Measurements from ENCODE around the gene USP43. TPM values are rescaled to one million over a fixed set of nuclear protein-coding genes. Genes with fewer than 3 reads are reported as not detected.

Gene USP43
- total and polyA plus RNA-seq, 3 experiments from 2014 or later: 0.22 to 0.31 (median 0.24) TPM

DNA sequence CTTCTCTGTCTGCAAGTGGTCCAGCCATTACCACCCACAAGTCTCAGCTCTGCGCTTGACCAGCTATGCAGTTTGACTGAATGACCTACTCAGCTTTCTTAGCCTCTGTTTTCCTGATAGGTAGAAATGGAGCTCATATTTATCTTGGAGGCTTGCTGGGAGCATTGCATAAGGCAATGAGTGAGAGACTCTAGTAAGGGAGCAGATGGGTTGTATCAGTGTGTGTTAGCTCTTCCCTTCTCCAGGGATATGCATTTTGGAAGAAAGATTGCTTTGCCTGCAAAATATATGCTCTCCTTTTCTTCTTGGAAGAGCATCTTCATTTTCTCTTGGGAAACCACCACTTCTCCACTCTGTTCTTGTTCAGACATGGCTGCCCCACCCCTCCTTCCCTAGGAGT, 120.0 kb downstream of the USP43 start:
- ChIA-PET CTCF (no interaction called here), POLR2A (no interaction called here)
- Mint-ChIP-seq H3K36me3 (no peaks in the 10 kb centered on the region), H3K27me3 (peaks cover 16 to 29% of the 10 kb centered on the region in 2 donors), H3K27ac (no peak overlapping the region), H3K4me3 (no peak overlapping the region), H3K4me1 (peaks cover 0 to 2% (median 0%) of the 10 kb centered on the region in 3 donors), H3K9me3 (no peaks in the 10 kb centered on the region)
- Histone ChIP-seq H3K27me3 (ENCODE audit: insufficient read depth, low read length, poor library complexity, severe bottlenecking) (no peaks in the 10 kb centered on the region), H3K9me3 (ENCODE audit: low read length) (no peaks in the 10 kb centered on the region), H3K4me1 (ENCODE audit: insufficient read depth, low read length) (no peaks in the 10 kb centered on the region), H3K36me3 (ENCODE audit: insufficient read depth, low read length) (no peaks in the 10 kb centered on the region), H3K4me3 (ENCODE audit: low read length) (no peak overlapping the region), H3K27ac (ENCODE audit: low read depth, low read length) (no peak overlapping the region)
- no peak for DNase-seq

DNA sequence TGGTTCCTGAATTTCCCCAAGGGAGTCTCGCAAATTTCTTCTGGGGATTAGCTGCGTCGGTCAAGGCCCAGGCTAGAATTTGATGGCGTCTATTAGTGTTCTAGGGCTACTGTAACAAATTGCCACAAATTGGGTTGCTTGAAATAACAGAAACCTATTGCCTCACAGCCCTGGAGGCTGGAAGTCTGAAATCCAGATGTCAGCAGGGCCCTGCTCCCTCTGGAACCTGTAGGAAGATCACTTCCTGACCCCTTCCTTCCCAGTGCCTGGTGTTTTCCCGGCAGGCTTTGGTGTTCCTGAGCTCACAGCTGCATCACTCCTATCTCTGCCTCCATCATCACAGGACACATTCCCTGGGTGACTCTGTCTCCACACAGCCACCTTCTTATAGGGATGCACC, 121.7 kb downstream of the USP43 start:
- CTCF ChIA-PET: no interaction called here
- POLR2A ChIA-PET: no interaction called here
- no peaks in the 10 kb centered on the region for H3K4me1 ChIP-seq (ENCODE audit: insufficient read depth, low read length)
- no peak overlapping the region for H3K27ac ChIP-seq (ENCODE audit: low read depth, low read length)
- no peak overlapping the region for H3K4me3 ChIP-seq (ENCODE audit: low read length)
- Mint-ChIP-seq H3K27ac (no peak overlapping the region), H3K4me1 (peaks cover 0 to 2% (median 0%) of the 10 kb centered on the region in 3 donors), H3K4me3 (no peak overlapping the region), H3K9me3 (no peaks in the 10 kb centered on the region), H3K36me3 (no peaks in the 10 kb centered on the region), H3K27me3 (peaks cover 14 to 24% of the 10 kb centered on the region in 2 donors)
- no peaks in the 10 kb centered on the region for H3K9me3 ChIP-seq (ENCODE audit: low read length)
- no peaks in the 10 kb centered on the region for H3K36me3 ChIP-seq (ENCODE audit: insufficient read depth, low read length)
- DNase-seq: no peak
- no peaks in the 10 kb centered on the region for H3K27me3 ChIP-seq (ENCODE audit: insufficient read depth, low read length, poor library complexity, severe bottlenecking)

DNA sequence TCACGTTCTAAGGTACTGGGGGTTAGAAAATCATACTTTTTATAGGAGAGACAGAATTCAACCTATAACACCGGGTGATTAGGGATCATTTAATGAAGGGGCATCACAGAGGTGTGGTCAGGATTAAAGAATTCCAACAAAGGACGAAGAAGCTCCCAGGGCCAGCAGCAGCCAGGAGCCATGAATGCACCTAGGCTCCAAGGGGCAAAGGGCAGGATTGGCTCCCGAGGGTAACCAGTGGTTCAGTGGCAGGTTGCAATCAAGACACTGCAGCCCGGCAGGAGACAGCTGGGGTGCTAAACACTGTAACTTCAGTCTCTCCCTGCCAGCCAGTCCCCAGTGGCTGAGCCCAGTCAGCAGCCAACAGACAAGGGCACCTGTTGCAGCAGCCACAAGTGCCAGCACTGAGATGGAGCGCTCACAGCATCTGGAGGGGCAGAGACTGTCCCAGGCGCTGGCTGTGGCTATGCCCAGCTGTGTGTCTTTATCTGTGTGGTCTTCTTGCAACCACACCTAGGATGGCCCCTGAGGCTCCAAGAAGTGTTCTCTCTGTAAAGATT, 122.2 kb downstream of the USP43 start:
- Mint-ChIP-seq H3K9me3 (no peaks in the 10 kb centered on the region), H3K27ac (no peak overlapping the region), H3K4me1 (peaks cover 0 to 2% (median 0%) of the 10 kb centered on the region in 3 donors), H3K4me3 (no peak overlapping the region), H3K27me3 (peaks cover 13 to 21% of the 10 kb centered on the region in 2 donors), H3K36me3 (no peaks in the 10 kb centered on the region)
- H3K27me3 ChIP-seq (ENCODE audit: insufficient read depth, low read length, poor library complexity, severe bottlenecking): no peaks in the 10 kb centered on the region
- no peak for DNase-seq
- ChIA-PET POLR2A (no interaction called here), CTCF (no interaction called here)
- no peak overlapping the region for H3K27ac ChIP-seq (ENCODE audit: low read depth, low read length)
- H3K9me3 ChIP-seq (ENCODE audit: low read length): no peaks in the 10 kb centered on the region
- no peaks in the 10 kb centered on the region for H3K4me1 ChIP-seq (ENCODE audit: insufficient read depth, low read length)
- no peak overlapping the region for H3K4me3 ChIP-seq (ENCODE audit: low read length)
- no peaks in the 10 kb centered on the region for H3K36me3 ChIP-seq (ENCODE audit: insufficient read depth, low read length)

DNA sequence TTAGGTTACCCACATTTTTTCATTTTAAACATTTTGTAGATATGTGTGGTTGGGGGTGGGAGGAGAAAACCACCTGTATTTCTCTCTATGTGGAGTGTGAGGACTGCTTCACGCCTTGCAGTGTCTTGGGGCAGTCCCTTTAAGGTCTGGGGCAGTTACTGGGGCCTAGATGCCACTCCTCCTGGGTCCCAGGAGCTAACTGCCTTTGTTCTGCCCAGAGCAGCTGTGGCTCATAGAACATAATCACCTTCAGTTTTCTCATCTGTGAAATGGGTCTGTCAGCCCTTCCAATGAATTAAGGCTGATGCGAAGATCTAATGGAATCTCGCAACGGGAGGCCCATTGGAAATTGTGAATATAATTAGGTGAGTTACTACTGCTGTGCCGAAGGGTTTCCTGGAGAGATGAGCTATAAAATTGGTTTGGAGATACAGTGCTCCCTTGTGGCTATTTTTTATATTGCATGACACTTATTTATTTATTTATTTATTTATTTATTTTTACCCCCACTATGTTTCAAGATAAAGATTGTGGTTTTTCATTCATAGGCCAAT, 123.1 kb downstream of the USP43 start:
- Histone ChIP-seq H3K4me3 (ENCODE audit: low read length) (no peak overlapping the region), H3K27ac (ENCODE audit: low read depth, low read length) (no peak overlapping the region)

DNA sequence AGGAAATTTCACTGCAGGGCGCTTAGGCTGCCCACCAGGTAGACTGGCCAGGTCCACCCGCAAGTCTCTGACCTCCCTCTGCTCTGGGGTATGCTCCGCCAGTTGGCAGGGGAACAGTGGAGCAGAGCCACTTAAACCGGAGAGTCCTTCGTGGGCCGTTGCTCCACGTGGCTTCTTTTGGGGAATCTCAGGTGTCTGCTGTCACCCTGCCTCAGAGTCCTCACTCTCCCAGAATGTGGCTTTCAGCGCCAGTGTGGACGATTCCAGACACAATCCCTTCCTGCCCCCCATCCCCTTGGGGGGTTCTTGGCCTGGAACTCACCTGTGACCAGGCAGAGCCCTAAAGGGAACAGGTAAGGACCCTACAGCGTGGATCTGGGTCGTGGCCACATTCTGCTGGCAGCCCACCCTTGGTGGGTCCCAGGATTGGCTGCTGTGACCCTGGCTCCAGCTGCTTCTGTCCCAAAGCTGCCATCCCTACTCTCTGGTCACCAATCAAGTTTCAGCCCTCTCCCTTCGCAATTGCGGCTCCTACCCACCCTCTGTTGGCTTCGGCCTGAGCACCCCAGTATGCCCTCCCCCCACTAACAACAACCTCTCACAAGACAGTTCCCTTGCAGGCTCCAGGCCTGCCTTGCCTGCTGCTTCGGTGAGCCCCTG, 123.8 kb downstream of the USP43 start:
- no peak overlapping the region for H3K4me3 Mint-ChIP-seq
- POLR2A ChIA-PET: no interaction called here
- H3K36me3 ChIP-seq (ENCODE audit: insufficient read depth, low read length): no peaks in the 10 kb centered on the region
- no peaks in the 10 kb centered on the region for H3K36me3 Mint-ChIP-seq
- H3K27ac Mint-ChIP-seq: no peak overlapping the region
- H3K4me3 ChIP-seq (ENCODE audit: low read length): no peak overlapping the region
- H3K4me1 Mint-ChIP-seq: peaks cover 0 to 2% (median 0%) of the 10 kb centered on the region in 3 donors
- no peaks in the 10 kb centered on the region for H3K27me3 ChIP-seq (ENCODE audit: insufficient read depth, low read length, poor library complexity, severe bottlenecking)
- no peaks in the 10 kb centered on the region for H3K9me3 Mint-ChIP-seq
- H3K9me3 ChIP-seq (ENCODE audit: low read length): no peaks in the 10 kb centered on the region
- H3K27me3 Mint-ChIP-seq: peaks cover 13 to 20% of the 10 kb centered on the region in 2 donors
- no peak for DNase-seq
- H3K4me1 ChIP-seq (ENCODE audit: insufficient read depth, low read length): no peaks in the 10 kb centered on the region
- H3K27ac ChIP-seq (ENCODE audit: low read depth, low read length): no peak overlapping the region
- CTCF ChIA-PET: interaction anchor here (1.1 kb wide), 1 partner anchor 15 kb away, joined by 4 read pairs; no protein-coding TSS in a partner anchor

More for the DNA sequence above, 123.1 kb downstream of the USP43 start:
- H3K4me1 Mint-ChIP-seq: peaks cover 0 to 2% (median 0%) of the 10 kb centered on the region in 3 donors
- no peak overlapping the region for H3K4me3 Mint-ChIP-seq
- H3K9me3 Mint-ChIP-seq: no peaks in the 10 kb centered on the region
- peaks cover 13 to 20% of the 10 kb centered on the region in 2 donors for H3K27me3 Mint-ChIP-seq
- ChIA-PET POLR2A (no interaction called here), CTCF (interaction anchor here (1.1 kb wide), 1 partner anchor 14 kb away, joined by 4 read pairs; no protein-coding TSS in a partner anchor)
- H3K27ac Mint-ChIP-seq: no peak overlapping the region
- no peak for DNase-seq
- Histone ChIP-seq H3K9me3 (ENCODE audit: low read length) (no peaks in the 10 kb centered on the region), H3K4me1 (ENCODE audit: insufficient read depth, low read length) (no peaks in the 10 kb centered on the region), H3K27me3 (ENCODE audit: insufficient read depth, low read length, poor library complexity, severe bottlenecking) (no peaks in the 10 kb centered on the region), H3K36me3 (ENCODE audit: insufficient read depth, low read length) (no peaks in the 10 kb centered on the region)
- H3K36me3 Mint-ChIP-seq: no peaks in the 10 kb centered on the region

DNA sequence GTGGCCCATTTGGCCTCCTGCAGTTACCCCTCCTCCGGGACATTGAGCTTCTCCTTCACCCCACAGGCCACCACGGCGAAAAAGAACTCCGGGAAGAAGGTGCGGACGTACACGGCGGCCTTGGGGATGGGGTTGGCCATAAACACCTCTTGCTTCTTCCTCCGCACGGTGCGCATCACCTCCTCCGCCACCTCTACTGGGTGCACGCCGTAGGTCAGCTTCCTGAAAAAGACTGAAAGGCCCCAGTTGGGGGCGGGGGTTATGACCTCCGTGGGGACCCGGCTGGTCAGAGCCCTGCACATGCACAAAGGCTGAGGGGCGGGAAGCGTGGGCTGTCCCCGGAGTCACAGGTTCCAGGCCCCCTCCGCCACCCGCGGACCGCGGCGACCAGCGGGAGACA, 126.1 kb downstream of the USP43 start:
- no peaks in the 10 kb centered on the region for H3K4me1 ChIP-seq (ENCODE audit: insufficient read depth, low read length)
- H3K4me3 Mint-ChIP-seq: no peak overlapping the region
- no peak overlapping the region for H3K4me3 ChIP-seq (ENCODE audit: low read length)
- no peaks in the 10 kb centered on the region for H3K9me3 ChIP-seq (ENCODE audit: low read length)
- no peaks in the 10 kb centered on the region for H3K27me3 ChIP-seq (ENCODE audit: insufficient read depth, low read length, poor library complexity, severe bottlenecking)
- H3K27ac ChIP-seq (ENCODE audit: low read depth, low read length): no peak overlapping the region
- POLR2A ChIA-PET: no interaction called here
- H3K36me3 Mint-ChIP-seq: no peaks in the 10 kb centered on the region
- no peaks in the 10 kb centered on the region for H3K9me3 Mint-ChIP-seq
- no peak overlapping the region for H3K27ac Mint-ChIP-seq
- peaks cover 9 to 18% of the 10 kb centered on the region in 2 donors for H3K27me3 Mint-ChIP-seq
- CTCF ChIA-PET: no interaction called here
- no peaks in the 10 kb centered on the region for H3K36me3 ChIP-seq (ENCODE audit: insufficient read depth, low read length)
- H3K4me1 Mint-ChIP-seq: peaks cover 0 to 2% (median 0%) of the 10 kb centered on the region in 3 donors
- DNase-seq: no peak

DNA sequence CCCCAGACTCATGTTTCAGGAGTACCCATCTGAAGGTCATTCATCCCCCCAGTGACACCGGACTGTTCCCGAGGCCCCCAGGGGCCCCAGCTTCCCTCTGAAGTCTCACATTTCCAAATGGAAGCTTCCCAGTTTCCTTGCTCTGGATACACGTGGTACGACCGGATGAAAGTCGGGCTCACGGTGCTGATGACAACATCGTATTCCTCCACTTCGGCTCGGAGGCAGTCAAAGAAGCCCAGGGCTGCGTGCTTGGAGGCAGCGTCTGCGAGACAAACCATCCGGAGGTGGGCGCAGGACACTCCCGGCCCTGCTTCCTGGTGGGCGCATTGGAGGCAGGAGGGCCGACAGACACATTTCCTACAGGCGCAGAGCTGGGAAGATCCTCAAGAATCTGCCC, 127.3 kb downstream of the USP43 start:
- no peak overlapping the region for H3K4me3 Mint-ChIP-seq
- DNase-seq: no peak
- Histone ChIP-seq H3K9me3 (ENCODE audit: low read length) (no peaks in the 10 kb centered on the region), H3K27ac (ENCODE audit: low read depth, low read length) (no peak overlapping the region), H3K4me3 (ENCODE audit: low read length) (no peak overlapping the region), H3K27me3 (ENCODE audit: insufficient read depth, low read length, poor library complexity, severe bottlenecking) (no peaks in the 10 kb centered on the region), H3K36me3 (ENCODE audit: insufficient read depth, low read length) (no peaks in the 10 kb centered on the region), H3K4me1 (ENCODE audit: insufficient read depth, low read length) (no peaks in the 10 kb centered on the region)
- ChIA-PET CTCF (no interaction called here), POLR2A (no interaction called here)
- peaks cover 0 to 2% (median 0%) of the 10 kb centered on the region in 3 donors for H3K4me1 Mint-ChIP-seq
- no peak overlapping the region for H3K27ac Mint-ChIP-seq
- H3K27me3 Mint-ChIP-seq: peaks cover 6 to 20% of the 10 kb centered on the region in 2 donors
- H3K9me3 Mint-ChIP-seq: no peaks in the 10 kb centered on the region
- H3K36me3 Mint-ChIP-seq: no peaks in the 10 kb centered on the region

DNA sequence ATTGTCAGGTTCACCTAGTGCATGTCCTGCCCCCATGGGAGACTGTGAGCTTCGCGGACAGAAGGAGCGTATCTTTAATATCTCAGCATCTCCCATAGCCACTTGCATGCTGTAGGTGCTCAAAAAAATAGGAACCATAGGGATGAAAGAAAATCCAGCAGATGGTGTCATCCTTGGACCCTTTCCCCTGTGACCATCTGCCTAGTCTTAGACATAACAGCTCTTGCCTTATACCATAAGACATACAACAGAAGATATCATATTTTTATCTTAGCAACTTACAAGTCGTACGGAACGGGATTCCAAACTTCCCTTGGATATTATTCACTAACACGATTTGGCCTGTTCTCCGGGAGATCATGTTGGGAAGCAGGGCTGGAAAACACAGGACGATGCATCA, 131.6 kb downstream of the USP43 start:
- no peaks in the 10 kb centered on the region for H3K27me3 ChIP-seq (ENCODE audit: insufficient read depth, low read length, poor library complexity, severe bottlenecking)
- Mint-ChIP-seq H3K36me3 (no peaks in the 10 kb centered on the region), H3K9me3 (peaks cover 0 to 5% (median 0%) of the 10 kb centered on the region in 5 donors), H3K27ac (no peak overlapping the region), H3K4me3 (no peak overlapping the region), H3K4me1 (no peaks in the 10 kb centered on the region), H3K27me3 (peaks cover 10 to 25% of the 10 kb centered on the region in 2 donors)
- no peak overlapping the region for H3K4me3 ChIP-seq (ENCODE audit: low read length)
- ChIA-PET CTCF (no interaction called here), POLR2A (no interaction called here)
- H3K27ac ChIP-seq (ENCODE audit: low read depth, low read length): no peak overlapping the region
- no peaks in the 10 kb centered on the region for H3K36me3 ChIP-seq (ENCODE audit: insufficient read depth, low read length)
- H3K9me3 ChIP-seq (ENCODE audit: low read length): no peaks in the 10 kb centered on the region
- DNase-seq: no peak
- no peaks in the 10 kb centered on the region for H3K4me1 ChIP-seq (ENCODE audit: insufficient read depth, low read length)
